Lower leg skin (tissue), 4 donors: ENCODE results near the gene ANKRD18B. TPM values are rescaled to one million over a fixed set of nuclear protein-coding genes. Genes with fewer than 3 reads are reported as not detected.
A peak's percentile ranks its signal among the peaks of the same experiment; 100 is the strongest.
"Not testable (repeated sequence)": the region's sequence is repeated elsewhere in the genome, so short reads cannot be mapped to it uniquely, and the experiment has no call there.

Source experiments
- DNase-seq, 2 donors: peaks; one replicate each; pipeline ENCODE4 v3.0.0-alpha.2; 2019; ENCODE audit warnings: low spot score in 2 of 2
- H3K4me3 ChIP-seq: fragments of 200-600 bp; sonication (generic); 2 replicates; pipeline ENCODE4 v1.5.1; 2017; ENCODE audit warnings: mild to moderate bottlenecking, low read depth; ENCODE audit not compliant: poor library complexity, severe bottlenecking
- CTCF ChIP-seq, 3 donors: fragments of 450-650 bp; IDR thresholded peaks; one replicate each; pipeline ENCODE4 v1.5.1; 2016; ENCODE audit warnings: antibody characterized with exemption in 3 of 3, mild to moderate bottlenecking in 3 of 3, moderate library complexity in 2 of 3
- POLR2A ChIP-seq, 2 donors: fragments of 450-650 bp; IDR thresholded peaks; one replicate each; pipeline ENCODE4 v1.6.1; 2016 to 2017; ENCODE audit warnings: antibody characterized with exemption in 2 of 2, mild to moderate bottlenecking in 1 of 2, moderate library complexity in 1 of 2
- WGBS, 2 donors: methylation state at CpG; one replicate each; pipeline ENCODE4 v1.1.5; 2018; 5-methylcytosine and 5-hydroxymethylcytosine counted together
- intact Hi-C: fragments of 100-400 bp; cut with DNase I; formaldehyde crosslinking; loops from one replicate; pipeline ENCODE4 v1.15.0; 2023; ENCODE audit warnings: low total_unique reads
- total RNA-seq, 4 donors: library from RNA; depleted of rRNA; stranded (reverse); fragments of >200 nt; gene quantifications; one replicate each; pipeline ENCODE4 v1.1.0, GENCODE V29; 2016

ANKRD18B gene
- total RNA-seq, 4 donors from 2014 or later = 2.5 to 8.9 (median 5.1) TPM

GRCh38 chr9:33498387-33498786 lies 25.7 kb upstream of the ANKRD18B start:
- DNase-seq = no peak
- no peak for TF ChIP-seq POLR2A (IDR thresholded peaks at IDR 0.05)
- no peak for TF ChIP-seq CTCF (IDR thresholded peaks at IDR 0.05)
- 65 to 68% methylated on average over 1 of the region's 1 CpG for WGBS, 2 donors
- no peak overlapping the region for H3K4me3 ChIP-seq
- intact Hi-C loops = no loop called here

DNA sequence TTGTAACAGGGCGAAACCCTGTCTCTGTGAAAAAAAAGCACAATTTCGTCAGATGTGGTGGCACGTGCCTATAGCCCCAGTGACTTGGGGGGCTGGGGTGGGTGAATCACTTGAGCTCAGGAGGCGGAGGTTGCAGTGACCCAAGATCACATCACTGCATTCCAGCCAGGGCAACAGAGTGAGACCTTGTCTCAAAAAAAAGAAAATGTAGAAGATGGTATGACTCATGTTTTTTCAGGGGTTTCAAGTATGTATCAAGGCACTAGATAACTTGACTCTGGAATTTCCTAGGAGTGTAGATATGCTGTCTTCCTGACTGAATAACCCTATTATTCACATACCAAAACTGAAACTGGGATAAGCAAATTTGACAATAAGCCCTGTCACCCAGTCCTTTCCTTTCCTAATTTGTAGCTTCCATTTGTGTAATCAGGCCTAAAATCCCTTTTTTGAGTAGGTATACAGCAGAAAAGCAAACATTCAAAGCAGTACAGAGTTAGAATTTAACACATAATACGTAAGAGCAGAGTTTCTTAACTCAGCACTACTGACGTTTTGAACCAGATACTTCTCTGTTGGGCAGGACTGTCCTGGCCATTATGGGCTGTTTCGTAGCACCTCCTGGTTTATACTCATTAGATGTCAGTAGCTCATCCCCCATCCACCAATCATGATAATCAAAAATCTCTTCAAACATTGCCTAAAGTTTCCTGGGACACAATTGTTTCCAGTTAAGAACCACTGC lies 17.3 kb upstream of the ANKRD18B start:
- TF ChIP-seq POLR2A (IDR thresholded peaks at IDR 0.05) (no peak), CTCF (IDR thresholded peaks at IDR 0.05) (no peak)
- intact Hi-C loops = no loop called here
- no peak overlapping the region for H3K4me3 ChIP-seq
- DNase-seq = no peak
- WGBS, 2 donors = 81 to 85% methylated on average over 7 of the region's 7 CpGs

- peak overlapping the region; percentile 44 for H3K4me3 ChIP-seq
- intact Hi-C loops = no loop called here
- 5 to 6% methylated on average over 32 of the region's 32 CpGs for WGBS, 2 donors
- TF ChIP-seq POLR2A (IDR thresholded peaks at IDR 0.05) (no peak), CTCF (IDR thresholded peaks at IDR 0.05) (no peak)
- peak; percentile 40 to 88 for DNase-seq
Observed at GRCh38 chr9:33510262-33511183, 13.5 kb upstream of the ANKRD18B start.

GRCh38 chr9:33511184-33511517 lies 12.9 kb upstream of the ANKRD18B start:
- WGBS, 2 donors = 0 to 2% methylated on average over 8 of the region's 8 CpGs
- intact Hi-C loops, DNase-seq: not testable (repeated sequence)
- peak overlapping the region; percentile 44 for H3K4me3 ChIP-seq

- intact Hi-C loops, H3K4me3 ChIP-seq, DNase-seq: not testable (repeated sequence)
- WGBS, 2 donors = 72 to 80% methylated on average over 2 of the region's 2 CpGs
Observed at GRCh38 chr9:33512535-33512934, 11.5 kb upstream of the ANKRD18B start.

GRCh38 chr9:33515342-33515995 lies 8.6 kb upstream of the ANKRD18B start:
- intact Hi-C loops, H3K4me3 ChIP-seq, DNase-seq: not testable (repeated sequence)
- WGBS, 2 donors = 35 to 44% methylated on average over 2 of the region's 2 CpGs

DNA sequence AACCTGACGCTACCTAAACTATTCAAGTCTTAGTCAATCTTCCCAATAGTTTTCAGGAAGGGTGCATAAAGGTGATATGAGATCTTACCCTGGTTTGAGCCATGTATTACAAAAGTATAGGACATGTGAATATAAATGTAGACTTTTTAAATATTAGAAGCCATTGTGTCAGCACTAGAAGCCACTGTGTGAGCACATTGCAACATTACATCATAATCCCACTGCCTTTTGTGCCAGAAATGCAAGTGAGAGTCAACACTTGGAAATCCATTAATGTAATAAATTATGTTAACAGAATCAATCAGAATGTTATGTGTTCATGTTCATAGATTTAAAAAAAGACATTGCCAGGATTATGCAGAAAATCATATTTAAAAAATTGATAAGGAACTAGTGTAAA lies 7.7 kb upstream of the ANKRD18B start:
- DNase-seq, intact Hi-C loops, H3K4me3 ChIP-seq: not testable (repeated sequence)
- 93 to 97% methylated on average over 1 of the region's 1 CpG for whole genome bisulfite sequencing, 2 donors
